SU-DHL-6 (cell line): Measurements from ENCODE around the gene INPP5E.

Source experiments
- H2AFZ ChIP-seq: fragments of 200-600 bp; sonication (generic); 2 replicates; pipeline ENCODE4 v1.6.1; 2014; ENCODE audit warnings: low read depth, mild to moderate bottlenecking, moderate library complexity, mixed read lengths, antibody characterized with exemption, low read length; ENCODE audit not compliant: severe bottlenecking
- H3F3A ChIP-seq: fragments of 200-600 bp; shearing (Covaris generic); 2 replicates; pipeline ENCODE4 v1.6.0; 2016; ENCODE audit warnings: antibody characterized with exemption, mild to moderate bottlenecking; ENCODE audit not compliant: insufficient read depth
- H3K27ac ChIP-seq: fragments of 200-600 bp; sonication (generic); 2 replicates; pipeline ENCODE4 v1.5.1; 2016; ENCODE audit warnings: low read depth, mild to moderate bottlenecking, low read length, moderate library complexity, mixed read lengths
- H3K27me3 ChIP-seq: fragments of 200-600 bp; sonication (generic), shearing (Covaris generic); 2 replicates; pipeline ENCODE4 v1.6.0; 2014; ENCODE audit warnings: mild to moderate bottlenecking, low read length
- H3K36me3 ChIP-seq: fragments of 200-600 bp; sonication (generic); 2 replicates; pipeline ENCODE4 v1.6.1; 2014; ENCODE audit warnings: mild to moderate bottlenecking, low read length, mixed read lengths
- H3K4me2 ChIP-seq: fragments of 300-600, 200-600 bp; shearing (Covaris generic), sonication (generic); 2 replicates; pipeline ENCODE4 v1.6.0; 2014; ENCODE audit warnings: low read length, low read depth, mild to moderate bottlenecking; ENCODE audit not compliant: poor library complexity, severe bottlenecking
- H3K4me3 ChIP-seq: fragments of 200-600 bp; sonication (generic); 2 replicates; pipeline ENCODE4 v1.5.1; 2014; ENCODE audit warnings: antibody characterized with exemption, low read length, mild to moderate bottlenecking, mixed read lengths; ENCODE audit not compliant: insufficient read depth, poor library complexity, severe bottlenecking
- H3K79me2 ChIP-seq: fragments of 200-600 bp; sonication (generic); 2 replicates; pipeline ENCODE4 v1.6.1; 2014; ENCODE audit warnings: mild to moderate bottlenecking, low read length, moderate library complexity; ENCODE audit not compliant: insufficient read depth
- H3K9ac ChIP-seq: fragments of 200-600 bp; sonication (generic); 2 replicates; pipeline ENCODE4 v1.7.0; 2014; ENCODE audit warnings: mild to moderate bottlenecking, low read length
- H3K9me2 ChIP-seq: fragments of 200-600 bp; sonication (generic); replicated peaks from 2 replicates; pipeline ENCODE4 v1.6.1; 2014; ENCODE audit warnings: low read length; ENCODE audit not compliant: insufficient read depth
- H3K9me3 ChIP-seq: fragments of 200-600 bp; sonication (generic); 2 replicates; pipeline ENCODE4 v1.6.1; 2014; ENCODE audit warnings: low read length, mixed read lengths; ENCODE audit not compliant: insufficient read depth
- H4K20me1 ChIP-seq: fragments of 200-600 bp; sonication (generic); 2 replicates; pipeline ENCODE4 v1.6.1; 2014; ENCODE audit warnings: low read depth, mild to moderate bottlenecking, antibody characterized with exemption, low read length, moderate library complexity, mixed read lengths
- EZH2phosphoT487 ChIP-seq: fragments of 200-600 bp; sonication (generic), shearing (Covaris generic); conservative IDR thresholded peaks from 2 replicates; pipeline ENCODE4 v1.6.1; 2018; ENCODE audit warnings: mild to moderate bottlenecking, antibody characterized with exemption, low read length, moderate library complexity, mixed read lengths
- TF ChIP-seq, protein P1 (sequence below): fragments of 200-600 bp; sonication (generic); IDR thresholded peaks from one replicate; pipeline ENCODE4 v1.5.1; 2017; ENCODE audit warnings: antibody characterized with exemption, mild to moderate bottlenecking, low read length, moderate library complexity; ENCODE audit not compliant: insufficient read depth, poor library complexity, severe bottlenecking

INPP5E gene

DNA sequence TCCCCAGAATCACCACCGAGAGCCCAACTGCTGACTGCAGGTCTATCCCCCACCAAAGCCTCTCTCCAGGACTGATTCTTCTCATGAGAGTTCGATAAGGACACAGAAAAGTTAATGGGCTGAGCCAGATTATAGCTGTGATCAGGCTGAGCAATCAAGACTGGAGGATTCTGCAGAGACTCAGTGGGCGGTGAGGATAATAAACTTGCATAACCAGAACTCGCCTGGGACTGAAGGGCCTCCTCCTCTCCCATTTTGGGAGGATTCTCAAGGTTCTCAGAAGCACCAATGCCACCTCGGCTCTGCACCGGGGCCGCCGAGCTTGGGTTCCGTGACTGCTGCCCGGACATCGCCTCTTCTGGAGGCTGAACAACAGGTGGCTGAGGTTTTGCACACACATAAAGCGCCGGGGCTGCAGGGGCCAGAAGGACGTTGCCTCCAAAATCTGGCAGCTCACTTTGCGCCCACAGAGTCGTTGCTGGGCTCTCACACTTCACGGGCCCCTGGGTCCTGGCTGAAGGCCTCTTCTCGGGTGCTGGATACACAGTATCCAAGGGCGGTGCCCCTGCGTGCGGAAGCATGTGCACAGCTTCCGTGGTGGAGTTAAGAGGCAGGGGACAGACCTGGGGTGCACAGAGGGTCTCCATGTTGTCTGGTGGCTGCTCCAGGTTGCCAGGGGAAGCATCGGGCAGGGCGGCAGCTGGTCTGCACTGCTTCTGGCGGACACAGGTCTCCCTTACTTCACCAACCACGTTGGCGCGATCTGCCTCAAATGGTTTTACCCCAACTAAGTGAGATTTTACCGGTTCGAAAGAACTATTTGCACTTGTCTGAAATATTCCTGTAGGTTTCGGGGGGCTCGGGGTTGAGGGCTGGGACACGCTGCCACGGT lies 35.6 kb upstream of the INPP5E start:
- no peaks in the 10 kb centered on the region; the same call in 1 of the 2 replicates for H4K20me1 ChIP-seq
- peaks cover 35% of the 10 kb centered on the region for H3K79me2 ChIP-seq
- peaks cover 7% of the 10 kb centered on the region; the same call in 1 of the 2 replicates for H3K36me3 ChIP-seq
- H3K27me3 ChIP-seq = no peaks in the 10 kb centered on the region
- H3F3A ChIP-seq = no peaks in the 10 kb centered on the region
- no peak for TF ChIP-seq EZH2phosphoT487
- TF ChIP-seq, protein P1, sequence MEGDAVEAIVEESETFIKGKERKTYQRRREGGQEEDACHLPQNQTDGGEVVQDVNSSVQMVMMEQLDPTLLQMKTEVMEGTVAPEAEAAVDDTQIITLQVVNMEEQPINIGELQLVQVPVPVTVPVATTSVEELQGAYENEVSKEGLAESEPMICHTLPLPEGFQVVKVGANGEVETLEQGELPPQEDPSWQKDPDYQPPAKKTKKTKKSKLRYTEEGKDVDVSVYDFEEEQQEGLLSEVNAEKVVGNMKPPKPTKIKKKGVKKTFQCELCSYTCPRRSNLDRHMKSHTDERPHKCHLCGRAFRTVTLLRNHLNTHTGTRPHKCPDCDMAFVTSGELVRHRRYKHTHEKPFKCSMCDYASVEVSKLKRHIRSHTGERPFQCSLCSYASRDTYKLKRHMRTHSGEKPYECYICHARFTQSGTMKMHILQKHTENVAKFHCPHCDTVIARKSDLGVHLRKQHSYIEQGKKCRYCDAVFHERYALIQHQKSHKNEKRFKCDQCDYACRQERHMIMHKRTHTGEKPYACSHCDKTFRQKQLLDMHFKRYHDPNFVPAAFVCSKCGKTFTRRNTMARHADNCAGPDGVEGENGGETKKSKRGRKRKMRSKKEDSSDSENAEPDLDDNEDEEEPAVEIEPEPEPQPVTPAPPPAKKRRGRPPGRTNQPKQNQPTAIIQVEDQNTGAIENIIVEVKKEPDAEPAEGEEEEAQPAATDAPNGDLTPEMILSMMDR = no peak
- H3K9ac ChIP-seq = no peak overlapping the region
- no peak overlapping the region for H2AFZ ChIP-seq
- no peak overlapping the region for H3K4me2 ChIP-seq
- no peak overlapping the region for H3K27ac ChIP-seq
- no peaks in the 10 kb centered on the region for H3K9me2 ChIP-seq
- no peak overlapping the region for H3K4me3 ChIP-seq
- no peaks in the 10 kb centered on the region for H3K9me3 ChIP-seq

DNA sequence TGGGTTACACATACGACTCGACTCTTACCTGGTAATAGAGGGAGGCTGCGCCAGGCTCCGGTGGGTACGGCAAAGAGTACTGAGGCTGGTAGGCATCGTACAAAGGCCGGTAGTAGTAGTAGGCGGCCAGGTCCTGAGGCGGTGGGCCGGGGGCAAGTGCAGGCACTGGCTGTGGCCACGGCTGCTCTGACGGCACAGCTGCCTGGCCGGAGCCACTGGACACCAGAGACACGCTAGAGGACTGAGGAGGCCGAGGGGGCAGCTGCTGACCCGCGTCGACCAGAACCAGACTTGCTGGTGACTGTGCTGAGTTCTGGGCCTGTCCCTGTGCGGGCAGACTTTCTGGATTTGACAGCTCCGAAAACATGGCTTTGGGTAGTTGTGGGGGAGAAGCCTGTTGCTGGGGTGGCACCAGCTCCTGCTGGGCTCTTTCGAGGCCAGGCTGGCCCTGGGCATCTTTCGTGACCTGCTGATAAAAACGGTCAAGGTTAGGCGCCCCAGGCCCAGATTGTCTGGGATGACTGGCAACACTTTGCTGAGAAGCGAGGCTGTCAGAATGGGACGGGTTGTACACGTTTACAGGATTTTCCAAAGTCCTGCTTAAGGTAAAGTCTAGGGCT lies 34.5 kb upstream of the INPP5E start:
- H3K4me3 ChIP-seq = no peak overlapping the region
- no peaks in the 10 kb centered on the region for H3K9me3 ChIP-seq
- no peak for TF ChIP-seq EZH2phosphoT487
- TF ChIP-seq, protein P1 = no peak
- H3K27me3 ChIP-seq = no peaks in the 10 kb centered on the region
- no peak overlapping the region for H3K4me2 ChIP-seq
- H3K36me3 ChIP-seq = peaks cover 7% of the 10 kb centered on the region; the same call in 1 of the 2 replicates
- H4K20me1 ChIP-seq = no peaks in the 10 kb centered on the region; the same call in 1 of the 2 replicates
- H3F3A ChIP-seq = no peaks in the 10 kb centered on the region
- H3K27ac ChIP-seq = no peak overlapping the region
- no peak overlapping the region for H3K9ac ChIP-seq
- H3K9me2 ChIP-seq = no peaks in the 10 kb centered on the region
- peaks cover 24% of the 10 kb centered on the region for H3K79me2 ChIP-seq
- no peak overlapping the region for H2AFZ ChIP-seq

DNA sequence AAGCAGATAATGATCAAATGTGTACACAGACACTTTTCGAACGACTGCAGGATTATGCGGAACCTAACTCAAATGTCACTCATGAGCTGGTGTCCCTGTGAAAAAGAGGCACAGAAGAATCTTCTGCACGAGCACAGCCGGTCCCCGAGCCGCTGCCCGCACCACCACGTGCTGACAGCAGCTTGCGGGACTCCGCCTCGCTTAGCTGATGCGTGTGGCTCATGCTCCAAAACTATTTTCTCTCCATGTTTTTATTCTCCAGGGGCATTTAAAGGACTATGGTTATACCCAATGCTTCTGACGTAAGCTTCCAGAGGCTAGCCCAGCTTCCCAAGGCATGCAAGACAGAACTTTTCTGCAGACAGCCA lies 33.7 kb upstream of the INPP5E start:
- H3K9ac ChIP-seq = no peak overlapping the region
- H3K27me3 ChIP-seq = no peaks in the 10 kb centered on the region
- no peak overlapping the region for H2AFZ ChIP-seq
- H3K79me2 ChIP-seq = peaks cover 16% of the 10 kb centered on the region
- no peak overlapping the region for H3K4me3 ChIP-seq
- peaks cover 7% of the 10 kb centered on the region; the same call in 1 of the 2 replicates for H3K36me3 ChIP-seq
- no peaks in the 10 kb centered on the region for H3K9me2 ChIP-seq
- H3K9me3 ChIP-seq = no peaks in the 10 kb centered on the region
- no peak overlapping the region for H3K4me2 ChIP-seq
- H3K27ac ChIP-seq = no peak overlapping the region
- no peaks in the 10 kb centered on the region; the same call in 1 of the 2 replicates for H4K20me1 ChIP-seq
- TF ChIP-seq, protein P1 = no peak
- no peak for TF ChIP-seq EZH2phosphoT487
- H3F3A ChIP-seq = no peaks in the 10 kb centered on the region
